Measurements from ENCODE around the gene GREB1L.

DNA sequence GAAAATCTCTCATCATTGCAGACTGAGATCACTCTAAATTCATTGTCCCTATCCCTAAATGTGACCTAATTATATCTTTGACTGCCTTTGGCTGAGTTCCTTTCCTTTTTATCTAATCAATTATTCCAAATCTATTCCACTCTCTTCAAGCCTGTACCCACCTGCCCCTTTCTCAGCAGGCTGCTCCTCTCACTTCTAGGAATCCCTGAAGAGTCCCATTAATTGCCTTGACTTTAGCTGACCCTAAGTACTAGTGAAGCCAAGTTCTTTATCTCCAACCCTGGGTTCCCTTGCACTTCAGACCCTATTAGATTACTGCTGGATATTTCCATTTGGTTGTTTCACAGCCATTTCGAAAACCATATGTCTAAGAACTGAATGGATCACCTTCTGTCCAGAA, 102.8 kb downstream of the GREB1L start:
- TF ChIP-seq TAF1 (IDR thresholded peaks at IDR 0.05; ENCODE audit: borderline replicate concordance, insufficient read depth, low read length) (no peak), SIN3A (IDR thresholded peaks at IDR 0.05; ENCODE audit: borderline replicate concordance, insufficient read depth, low read length) (no peak)
- TF ChIP-seq, protein P1, sequence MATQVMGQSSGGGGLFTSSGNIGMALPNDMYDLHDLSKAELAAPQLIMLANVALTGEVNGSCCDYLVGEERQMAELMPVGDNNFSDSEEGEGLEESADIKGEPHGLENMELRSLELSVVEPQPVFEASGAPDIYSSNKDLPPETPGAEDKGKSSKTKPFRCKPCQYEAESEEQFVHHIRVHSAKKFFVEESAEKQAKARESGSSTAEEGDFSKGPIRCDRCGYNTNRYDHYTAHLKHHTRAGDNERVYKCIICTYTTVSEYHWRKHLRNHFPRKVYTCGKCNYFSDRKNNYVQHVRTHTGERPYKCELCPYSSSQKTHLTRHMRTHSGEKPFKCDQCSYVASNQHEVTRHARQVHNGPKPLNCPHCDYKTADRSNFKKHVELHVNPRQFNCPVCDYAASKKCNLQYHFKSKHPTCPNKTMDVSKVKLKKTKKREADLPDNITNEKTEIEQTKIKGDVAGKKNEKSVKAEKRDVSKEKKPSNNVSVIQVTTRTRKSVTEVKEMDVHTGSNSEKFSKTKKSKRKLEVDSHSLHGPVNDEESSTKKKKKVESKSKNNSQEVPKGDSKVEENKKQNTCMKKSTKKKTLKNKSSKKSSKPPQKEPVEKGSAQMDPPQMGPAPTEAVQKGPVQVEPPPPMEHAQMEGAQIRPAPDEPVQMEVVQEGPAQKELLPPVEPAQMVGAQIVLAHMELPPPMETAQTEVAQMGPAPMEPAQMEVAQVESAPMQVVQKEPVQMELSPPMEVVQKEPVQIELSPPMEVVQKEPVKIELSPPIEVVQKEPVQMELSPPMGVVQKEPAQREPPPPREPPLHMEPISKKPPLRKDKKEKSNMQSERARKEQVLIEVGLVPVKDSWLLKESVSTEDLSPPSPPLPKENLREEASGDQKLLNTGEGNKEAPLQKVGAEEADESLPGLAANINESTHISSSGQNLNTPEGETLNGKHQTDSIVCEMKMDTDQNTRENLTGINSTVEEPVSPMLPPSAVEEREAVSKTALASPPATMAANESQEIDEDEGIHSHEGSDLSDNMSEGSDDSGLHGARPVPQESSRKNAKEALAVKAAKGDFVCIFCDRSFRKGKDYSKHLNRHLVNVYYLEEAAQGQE (IDR thresholded peaks at IDR 0.05; ENCODE audit: insufficient read depth in 1 of 2, low read depth in 2 of 2, low read length in 2 of 2): no peak

Data from PFSK-1 (cell line).